HepG2 (cell line): ENCODE results near the gene TMEM145. TPM values are rescaled to one million over a fixed set of nuclear protein-coding genes. Genes with fewer than 3 reads are reported as not detected.

Experiments used
- BCL3 ChIP-seq: sonication (generic); formaldehyde crosslinking; IDR thresholded peaks from 2 replicates; pipeline ENCODE4 v1.5.1; 2020; ENCODE audit warnings: mild to moderate bottlenecking, missing genetic modification reagents, moderate library complexity
- FOXO4 ChIP-seq: sonication (generic); formaldehyde crosslinking; conservative IDR thresholded peaks from 2 replicates; pipeline ENCODE4 v1.8.1; 2023; ENCODE audit warnings: missing genetic modification reagents
- HES4 ChIP-seq: sonication (generic); formaldehyde crosslinking; IDR thresholded peaks from 2 replicates; pipeline ENCODE4 v1.9.0; 2021; ENCODE audit warnings: mild to moderate bottlenecking, missing genetic modification reagents, borderline replicate concordance
- HMGA1 ChIP-seq: sonication (generic); formaldehyde crosslinking; conservative IDR thresholded peaks from 2 replicates; pipeline ENCODE4 v1.4.0; 2020; ENCODE audit warnings: missing genetic modification reagents
- HOXA5 ChIP-seq: sonication (generic); formaldehyde crosslinking; IDR thresholded peaks from 2 replicates; pipeline ENCODE4 v1.4.0; 2020; ENCODE audit warnings: missing genetic modification reagents
- MAFF ChIP-seq: IDR thresholded peaks from 2 replicates; pipeline ENCODE4 v1.6.1; 2011; ENCODE audit warnings: low read depth, low read length, improper control_type of control experiment
- MXI1 ChIP-seq: IDR thresholded peaks from 3 replicates; pipeline ENCODE4 v1.6.1; 2012; ENCODE audit warnings: low read depth, low read length, inconsistent platforms, borderline replicate concordance
- SAFB2 ChIP-seq: sonication (generic); formaldehyde crosslinking; IDR thresholded peaks from 2 replicates; pipeline ENCODE4 v1.5.1; 2020; ENCODE audit warnings: missing genetic modification reagents, low read depth, mild to moderate bottlenecking, borderline replicate concordance
- SAP130 ChIP-seq: IDR thresholded peaks from 2 replicates; pipeline ENCODE4 v1.6.1; 2016; ENCODE audit warnings: low read depth
- SRSF9 ChIP-seq: fragments of 200-400 bp; formaldehyde crosslinking; IDR thresholded peaks from 2 replicates; pipeline ENCODE4 v1.6.1; 2018; ENCODE audit warnings: borderline replicate concordance, mild to moderate bottlenecking, low read depth, low read length; ENCODE audit not compliant: insufficient read depth, poor library complexity, severe bottlenecking
- TCF7 ChIP-seq: sonication (generic); IDR thresholded peaks from 2 replicates; pipeline ENCODE4 v1.6.1; 2016; ENCODE audit warnings: antibody characterized with exemption, low read depth
- THAP11 ChIP-seq: IDR thresholded peaks from 2 replicates; pipeline ENCODE4 v1.6.1; 2016; ENCODE audit warnings: missing biosample characterization, missing genetic modification reagents
- XBP1 ChIP-seq: sonication (generic); formaldehyde crosslinking; IDR thresholded peaks from 2 replicates; pipeline ENCODE4 v1.5.0; 2020; ENCODE audit warnings: missing genetic modification reagents
- ZBED4 ChIP-seq: sonication (generic); formaldehyde crosslinking; IDR thresholded peaks from 2 replicates; pipeline ENCODE4 v1.4.0; 2020; ENCODE audit warnings: missing genetic modification reagents, borderline replicate concordance
- ZMAT5 ChIP-seq: sonication (generic); formaldehyde crosslinking; IDR thresholded peaks from 2 replicates; pipeline ENCODE4 v1.5.0; 2020; ENCODE audit warnings: mild to moderate bottlenecking, low read depth, missing genetic modification reagents, borderline replicate concordance
- ZNF296 ChIP-seq: sonication (generic); formaldehyde crosslinking; conservative IDR thresholded peaks from 2 replicates; pipeline ENCODE4 v1.5.0; 2020; ENCODE audit warnings: mild to moderate bottlenecking, missing genetic modification reagents
- ZNF577 ChIP-seq: sonication (generic); formaldehyde crosslinking; IDR thresholded peaks from 2 replicates; pipeline ENCODE4 v1.4.0; 2020; ENCODE audit warnings: mild to moderate bottlenecking, low read depth, missing genetic modification reagents, borderline replicate concordance
- ZNF850 ChIP-seq: sonication (generic); formaldehyde crosslinking; conservative IDR thresholded peaks from 2 replicates; pipeline ENCODE4 v1.9.0; 2021; ENCODE audit warnings: mild to moderate bottlenecking, missing genetic modification reagents
- ZSCAN5A ChIP-seq: sonication (generic); formaldehyde crosslinking; IDR thresholded peaks from 2 replicates; pipeline ENCODE4 v1.8.0; 2022; ENCODE audit warnings: mild to moderate bottlenecking, missing genetic modification reagents, borderline replicate concordance
- ZZZ3 ChIP-seq: sonication (generic); formaldehyde crosslinking; IDR thresholded peaks from 2 replicates; pipeline ENCODE4 v1.4.0; 2020; ENCODE audit warnings: missing genetic modification reagents, mild to moderate bottlenecking, borderline replicate concordance
- polyA plus RNA-seq, 8 experiments: library from polyadenylated mRNA; depleted of rRNA in 3 of 8; stranded (reverse) in 7 of 8; unstranded in 1 of 8; fragments of >200 nt; fragmentation: Illumina TruSeq in 4 of 8; extraction: Trizol in 4 of 8; gene quantifications; 2 replicates each; pipeline versions ENCODE4 v1.2.1 to v1.2.3, GENCODE V29; 2011 to 2016; ENCODE audit warnings: low read depth in 4 of 8, missing spikeins in 1 of 8, mixed read lengths in 1 of 8; ENCODE audit not compliant: insufficient read depth in 1 of 8
- total RNA-seq, 5 experiments: library from RNA; depleted of rRNA; stranded (reverse); fragments of >200 nt; fragmentation: Illumina TruSeq; extraction: Trizol; gene quantifications; 2 replicates each; pipeline ENCODE4 v1.2.3, GENCODE V29; 2016; ENCODE audit warnings: low read depth in 1 of 5

The TMEM145 gene
- total and polyA plus RNA-seq, 2 of the 13 experiments (the other 11 are each of a cell fraction or from before 2014, with no cell fraction given) = 0.07 to 5.1 TPM

- TF ChIP-seq ZBED4 (CRISPR knock-in tag) = no peak
- TF ChIP-seq FOXO4 (CRISPR knock-in tag) = no peak
- TF ChIP-seq TCF7 = no peak
- no peak for TF ChIP-seq XBP1 (CRISPR knock-in tag)
- TF ChIP-seq BCL3 = no peak
- TF ChIP-seq ZSCAN5A (CRISPR knock-in tag) = 0 out of 2 replicates have a peak, but pooled peaks have one; percentile 50
- TF ChIP-seq HES4 (CRISPR knock-in tag) = 0 out of 2 replicates have a peak, but pooled peaks have one; percentile 26
- no peak for TF ChIP-seq MAFF
- peak; percentile 17; the same call in 1 of the 2 replicates for TF ChIP-seq SAFB2 (CRISPR knock-in tag)
- TF ChIP-seq SAP130 (CRISPR knock-in tag) = peak; percentile 67
- TF ChIP-seq ZNF850 (CRISPR knock-in tag) = 0 out of 2 replicates have a peak, but pooled peaks have one; percentile 61
- no peak for TF ChIP-seq ZNF296 (CRISPR knock-in tag)
- no peak for TF ChIP-seq ZMAT5
- TF ChIP-seq THAP11 = peak; percentile 64
- no peak for TF ChIP-seq ZZZ3 (CRISPR knock-in tag)
- TF ChIP-seq HMGA1 (CRISPR knock-in tag) = no peak
- no peak for TF ChIP-seq SRSF9
- peak; percentile 47; the same call in 1 of the 3 replicates for TF ChIP-seq MXI1
- TF ChIP-seq HOXA5 (CRISPR knock-in tag) = 0 out of 2 replicates have a peak, but pooled peaks have one; percentile 59
- no peak for TF ChIP-seq ZNF577
These were observed 33.0 kb upstream of the TMEM145 start (continued) for GRCh38 chr19:42279902-42280814.
